Activated CD8-positive, alpha-beta T cell treated with anti-CD3 and anti-CD28 coated beads for 36 hours (primary cell): ENCODE measurements around the gene CHD2. TPM values are rescaled to one million over a fixed set of nuclear protein-coding genes. Genes with fewer than 3 reads are reported as not detected.

Experiments used
- ATAC-seq: fragments of 200-7000 bp; cut with Tn5 transposase; one replicate; pipeline ENCODE4 v1.10.0; 2021; ENCODE audit warnings: mild to moderate bottlenecking, moderate library complexity
- CTCF ChIA-PET: fragments of 350-600 bp; sonication (Branson Sonifier 250); formaldehyde crosslinking; loops from one replicate; lab custom pipeline; 2021; ENCODE audit warnings: antibody characterized with exemption; lab: Charles Lee
- POLR2A ChIA-PET: fragments of 350-600 bp; sonication (Branson Sonifier 250); formaldehyde crosslinking; loops from one replicate; lab custom pipeline; 2021; ENCODE audit warnings: antibody characterized with exemption; lab: Charles Lee
- DNase-seq: peaks from one replicate; pipeline ENCODE4 v3.0.0-alpha.2; 2020
- H3K27ac Mint-ChIP-seq: one replicate; pipeline ENCODE4 v1.8.0; 2021; ENCODE audit warnings: mild to moderate bottlenecking, mixed read lengths
- H3K27me3 Mint-ChIP-seq: one replicate; pipeline ENCODE4 v1.8.0; 2021; ENCODE audit warnings: mixed read lengths
- H3K36me3 Mint-ChIP-seq: one replicate; pipeline ENCODE4 v1.8.0; 2021; ENCODE audit warnings: low read depth, mixed read lengths
- H3K4me1 Mint-ChIP-seq: one replicate; pipeline ENCODE4 v1.8.0; 2021; ENCODE audit warnings: low read depth, mixed read lengths
- H3K4me3 Mint-ChIP-seq: one replicate; pipeline ENCODE4 v1.8.0; 2021; ENCODE audit warnings: mild to moderate bottlenecking, moderate library complexity, mixed read lengths
- H3K9me3 Mint-ChIP-seq: one replicate; pipeline ENCODE4 v1.8.0; 2021; ENCODE audit warnings: mixed read lengths
- CTCF ChIP-seq: fragments of 200-600 bp; IDR thresholded peaks from one replicate; pipeline ENCODE4 v1.8.0; 2022; ENCODE audit warnings: antibody characterized with exemption, mild to moderate bottlenecking
- intact Hi-C: fragments of 100-400 bp; cut with micrococcal nuclease; formaldehyde crosslinking; loops from one replicate; pipeline ENCODE4 v1.10.0; 2022
- total RNA-seq, 2 experiments: library from RNA; stranded (reverse); gene quantifications; one replicate each; pipeline ENCODE4 v1.2.3, GENCODE V29; 2021

The CHD2 gene
- total RNA-seq, 2 experiments from 2014 or later: 124 to 138 TPM

- DNase-seq (no peak), ATAC-seq (no peak)
- POLR2A ChIA-PET: no interaction called here
- TF ChIP-seq CTCF: no peak
- CTCF ChIA-PET: interaction anchor here (2.4 kb wide), 1 partner anchor 16 kb away, joined by 11 read pairs; no protein-coding TSS in a partner anchor
- H3K4me3 Mint-ChIP-seq: no peak overlapping the region
- H3K9me3 Mint-ChIP-seq: peaks cover 6% of the 10 kb centered on the region
- peaks cover 18% of the 10 kb centered on the region for H3K4me1 Mint-ChIP-seq
- no peak overlapping the region for H3K27ac Mint-ChIP-seq
- H3K27me3 Mint-ChIP-seq: no peaks in the 10 kb centered on the region
- intact Hi-C loops: no loop called here
- no peaks in the 10 kb centered on the region for H3K36me3 Mint-ChIP-seq
Observed at GRCh38 chr15:93046120-93046519, 146.0 kb downstream of the CHD2 start.

- POLR2A ChIA-PET: no interaction called here
- Mint-ChIP-seq H3K36me3 (no peaks in the 10 kb centered on the region), H3K27me3 (no peaks in the 10 kb centered on the region), H3K27ac (no peak overlapping the region), H3K4me3 (no peak overlapping the region), H3K9me3 (peaks cover 6% of the 10 kb centered on the region), H3K4me1 (peaks cover 18% of the 10 kb centered on the region)
- intact Hi-C loops: no loop called here
- ATAC-seq (no peak), DNase-seq (no peak)
- CTCF ChIA-PET: interaction anchor here (0.9 to 2.4 kb wide), 2 partner anchors 9 to 17 kb away, joined by 3 to 11 read pairs; no protein-coding TSS in a partner anchor
- no peak for TF ChIP-seq CTCF
Observed at GRCh38 chr15:93046721-93047120, 146.6 kb downstream of the CHD2 start.

GRCh38 chr15:93047621-93048425 is 147.7 kb downstream of the CHD2 start:
- intact Hi-C loops: no loop called here
- Mint-ChIP-seq H3K27ac (no peak overlapping the region), H3K4me3 (no peak overlapping the region)

GRCh38 chr15:93048426-93048721 is 148.2 kb downstream of the CHD2 start:
- POLR2A ChIA-PET: no interaction called here
- no peak for DNase-seq
- ATAC-seq: no peak
- TF ChIP-seq CTCF: no peak
- Mint-ChIP-seq H3K4me1 (peaks cover 18% of the 10 kb centered on the region), H3K27ac (no peak overlapping the region), H3K27me3 (no peaks in the 10 kb centered on the region), H3K4me3 (no peak overlapping the region), H3K9me3 (peaks cover 6% of the 10 kb centered on the region), H3K36me3 (no peaks in the 10 kb centered on the region)
- intact Hi-C loops: no loop called here
- CTCF ChIA-PET: interaction anchor here (1.5 kb wide), 1 partner anchor 18 kb away, joined by 3 read pairs; no protein-coding TSS in a partner anchor

More at GRCh38 chr15:93047621-93048425, 147.7 kb downstream of the CHD2 start:
- no peak for TF ChIP-seq CTCF
- CTCF ChIA-PET: interaction anchor here (0.9 to 1.5 kb wide), 2 partner anchors 11 to 17 kb away, joined by 3 read pairs; no protein-coding TSS in a partner anchor
- Mint-ChIP-seq H3K36me3 (no peaks in the 10 kb centered on the region), H3K27me3 (no peaks in the 10 kb centered on the region), H3K9me3 (peaks cover 6% of the 10 kb centered on the region), H3K4me1 (peaks cover 18% of the 10 kb centered on the region)
- POLR2A ChIA-PET: no interaction called here
- peak; percentile 46 for DNase-seq
- peak; percentile 63 for ATAC-seq

GRCh38 chr15:93048759-93049161 is 148.6 kb downstream of the CHD2 start:
- no peaks in the 10 kb centered on the region for H3K27me3 Mint-ChIP-seq
- ATAC-seq: no peak
- ChIA-PET POLR2A (no interaction called here), CTCF (interaction anchor here (1.5 to 1.6 kb wide), 2 partner anchors 18 kb away, joined by 3 read pairs; no protein-coding TSS in a partner anchor)
- DNase-seq: no peak
- TF ChIP-seq CTCF: no peak
- no peaks in the 10 kb centered on the region for H3K36me3 Mint-ChIP-seq
- peaks cover 18% of the 10 kb centered on the region for H3K4me1 Mint-ChIP-seq
- no peak overlapping the region for H3K27ac Mint-ChIP-seq
- peaks cover 6% of the 10 kb centered on the region for H3K9me3 Mint-ChIP-seq
- H3K4me3 Mint-ChIP-seq: no peak overlapping the region
- intact Hi-C loops: no loop called here
